GM18511 (cell line): ENCODE data around the gene NAV3.

Experiments used
- ATAC-seq: cut with Tn5 transposase; IDR thresholded peaks from one replicate; pipeline ENCODE4 v1.9.1; 2021; ENCODE audit warnings: mild to moderate bottlenecking, moderate library complexity; ENCODE audit not compliant: unreplicated experiment

Gene NAV3

GRCh38 chr12:77979597-77980250, 149.0 kb downstream of the NAV3 start:
- no peak for ATAC-seq

- no peak for ATAC-seq
Measured at GRCh38 chr12:77980782-77981181, 150.1 kb downstream of the NAV3 start.

- ATAC-seq = no peak
Measured at GRCh38 chr12:77983859-77984258, 153.2 kb downstream of the NAV3 start.

GRCh38 chr12:77992760-77993159, 162.1 kb downstream of the NAV3 start:
- no peak for ATAC-seq

GRCh38 chr12:77993658-77994057, 163.0 kb downstream of the NAV3 start:
- no peak for ATAC-seq

GRCh38 chr12:77995436-77996167, 164.9 kb downstream of the NAV3 start:
- peak; percentile 92 for ATAC-seq

GRCh38 chr12:77996670-77997069, 166.0 kb downstream of the NAV3 start:
- ATAC-seq = no peak

GRCh38 chr12:77998236-77998786, 167.6 kb downstream of the NAV3 start:
- ATAC-seq = no peak

- ATAC-seq = peak; percentile 73
Measured at GRCh38 chr12:77999074-77999715, 168.5 kb downstream of the NAV3 start.

GRCh38 chr12:78002878-78003277, 172.2 kb downstream of the NAV3 start:
- no peak for ATAC-seq

GRCh38 chr12:78004249-78005093, 173.8 kb downstream of the NAV3 start:
- ATAC-seq = no peak

- ATAC-seq = no peak
Measured at GRCh38 chr12:78005094-78005492, 174.4 kb downstream of the NAV3 start.

GRCh38 chr12:78007173-78007572, 176.5 kb downstream of the NAV3 start:
- no peak for ATAC-seq

GRCh38 chr12:78009031-78009430, 178.3 kb downstream of the NAV3 start:
- no peak for ATAC-seq

- no peak for ATAC-seq
Measured at GRCh38 chr12:78018171-78018910, 187.6 kb downstream of the NAV3 start.

- no peak for ATAC-seq
Measured at GRCh38 chr12:78018939-78019338, 188.2 kb downstream of the NAV3 start.

- no peak for ATAC-seq
Measured at GRCh38 chr12:78028426-78028825, 197.7 kb downstream of the NAV3 start.

- no peak for ATAC-seq
Measured at GRCh38 chr12:78034025-78034424, 203.3 kb downstream of the NAV3 start.

- no peak for ATAC-seq
Measured at GRCh38 chr12:78035901-78036606, 205.4 kb downstream of the NAV3 start.

- no peak for ATAC-seq
Measured at GRCh38 chr12:78036874-78037273, 206.2 kb downstream of the NAV3 start.
